ENCODE results near the gene PIGU. TPM values are rescaled to one million over a fixed set of nuclear protein-coding genes. Genes with fewer than 3 reads are reported as not detected.
A peak's percentile ranks its signal among the peaks of the same experiment; 100 is the strongest.
"Not testable (repeated sequence)": the region's sequence is repeated elsewhere in the genome, so short reads cannot be mapped to it uniquely, and the experiment has no call there.

PIGU gene, protein sequence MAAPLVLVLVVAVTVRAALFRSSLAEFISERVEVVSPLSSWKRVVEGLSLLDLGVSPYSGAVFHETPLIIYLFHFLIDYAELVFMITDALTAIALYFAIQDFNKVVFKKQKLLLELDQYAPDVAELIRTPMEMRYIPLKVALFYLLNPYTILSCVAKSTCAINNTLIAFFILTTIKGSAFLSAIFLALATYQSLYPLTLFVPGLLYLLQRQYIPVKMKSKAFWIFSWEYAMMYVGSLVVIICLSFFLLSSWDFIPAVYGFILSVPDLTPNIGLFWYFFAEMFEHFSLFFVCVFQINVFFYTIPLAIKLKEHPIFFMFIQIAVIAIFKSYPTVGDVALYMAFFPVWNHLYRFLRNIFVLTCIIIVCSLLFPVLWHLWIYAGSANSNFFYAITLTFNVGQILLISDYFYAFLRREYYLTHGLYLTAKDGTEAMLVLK
- total RNA-seq (10 to 100 TPM; 21.7 to 22.3 TPM), polyA plus RNA-seq (ENCODE audit: insufficient read length in 2 of 2) (10 to 100 TPM; 36.9 to 38.1 TPM)
- long read RNA-seq, donor 1, transcript PIGU-201 (12 exons, 1,632 nt), result major isoform, 12 of 13 reads
- long read RNA-seq, donor 1, partial matches to known transcripts, result 0 of 13 reads
- long read RNA-seq, donor 1, other reads (novel, unspliced or antisense), result 0 of 13 reads
- long read RNA-seq, donor 2, partial matches to known transcripts, result 0 of 3 reads
- long read RNA-seq, donor 2, other reads (novel, unspliced or antisense), result 0 of 3 reads
- long read RNA-seq, donor 3, partial matches to known transcripts, result 0 of 2 reads
- long read RNA-seq, donor 3, other reads (novel, unspliced or antisense), result 0 of 2 reads
- long read RNA-seq, donor 4, transcript PIGU-201 (12 exons, 1,632 nt), result major isoform, 13 of 14 reads
- long read RNA-seq, donor 4, partial matches to known transcripts, result 0 of 14 reads
- long read RNA-seq, donor 4, other reads (novel, unspliced or antisense), result 0 of 14 reads

DNA sequence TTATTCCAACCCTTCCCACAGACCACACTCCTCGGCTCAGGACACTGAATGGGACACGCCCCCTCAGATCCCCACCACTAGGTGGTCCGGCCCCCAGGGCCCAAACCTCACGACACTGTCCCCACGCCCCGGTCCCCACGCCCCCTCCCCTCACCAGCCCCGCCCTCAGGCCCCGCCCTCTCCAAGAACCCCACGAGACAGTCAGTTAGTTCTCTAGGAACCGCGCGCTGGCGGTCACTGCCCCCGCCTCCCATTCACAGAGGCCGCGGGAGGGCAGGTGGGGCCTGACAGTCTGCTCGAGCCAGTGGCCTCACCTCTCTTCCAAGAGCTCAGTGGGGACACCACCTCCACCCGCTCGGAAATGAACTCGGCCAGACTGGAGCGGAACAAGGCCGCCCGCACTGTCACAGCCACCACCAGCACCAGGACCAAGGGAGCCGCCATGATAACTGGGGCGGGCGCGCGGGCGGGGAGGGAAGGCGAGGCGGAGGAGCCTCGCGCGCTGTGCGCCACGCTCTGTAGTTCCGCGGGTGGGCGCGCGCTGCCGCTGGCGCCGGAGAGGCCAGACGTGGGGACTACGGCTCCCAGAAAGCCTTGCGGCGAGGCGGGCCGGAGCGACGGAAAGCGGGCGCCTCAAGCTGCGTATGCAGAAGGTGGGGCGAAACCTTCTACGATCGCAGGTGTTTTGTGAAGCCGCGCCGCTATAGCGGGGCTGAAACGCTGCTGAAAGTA lies at the start of gene PIGU:
PIGU (minus strand) TSS at position 451 of the 732 bp plus-strand sequence; CDS start at position 444, 7 bp downstream.
- DNase-seq (ENCODE audit: low read depth in 4 of 6, low spot score in 6 of 6), result peak; percentile 82 to 98 (median 94)
- peak within 1 kb of the TSS; percentile 79 for H3K27ac ChIP-seq (ENCODE audit: low read depth, low read length)
- WGBS (ENCODE audit: insufficient coverage), result under 1% methylated on average over 61 of the region's 64 CpGs
- no peaks in the 10 kb centered on the region for H3K36me3 ChIP-seq (ENCODE audit: control insufficient read depth, insufficient read depth, low read length)
- no peaks in the 10 kb centered on the region for H3K9me3 ChIP-seq (ENCODE audit: control insufficient read depth, insufficient read depth, low read length)
- H3K4me3 ChIP-seq (ENCODE audit: low read depth, low read length), result peak within 1 kb of the TSS; percentile 74
- H3K4me1 ChIP-seq (ENCODE audit: control insufficient read depth, insufficient read depth, low read length), result peaks cover 7% of the 10 kb centered on the region
- no peaks in the 10 kb centered on the region for H3K27me3 ChIP-seq (ENCODE audit: control insufficient read depth, insufficient read depth, low read length)

DNA sequence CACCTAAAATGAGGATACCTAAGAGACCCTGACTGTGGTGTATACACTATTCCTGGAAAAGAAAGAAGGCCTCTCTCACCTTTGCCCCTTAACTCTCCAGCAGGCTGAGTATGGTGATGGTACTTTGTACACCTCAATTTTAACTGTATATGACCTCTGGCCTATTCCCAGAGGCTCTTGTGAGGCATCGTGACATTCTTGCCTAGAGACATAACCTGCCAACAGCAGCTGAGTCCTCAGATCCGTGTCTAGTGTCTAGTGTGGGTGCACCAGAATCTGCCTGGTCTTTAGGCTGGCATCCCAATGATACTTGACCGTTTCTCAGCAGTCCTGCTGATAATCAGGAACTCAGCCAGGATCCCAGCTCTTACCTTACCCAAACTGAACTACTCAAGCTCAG lies 47.3 kb upstream of the PIGU start:
- no peak for DNase-seq (ENCODE audit: low read depth in 4 of 6, low spot score in 6 of 6)
- 100% methylated on average over 2 of the region's 3 CpGs for WGBS (ENCODE audit: insufficient coverage)
- Histone ChIP-seq H3K4me1 (ENCODE audit: control insufficient read depth, insufficient read depth, low read length) (no peaks in the 10 kb centered on the region), H3K4me3 (ENCODE audit: low read depth, low read length) (no peak overlapping the region), H3K9me3 (ENCODE audit: control insufficient read depth, insufficient read depth, low read length) (no peaks in the 10 kb centered on the region), H3K27ac (ENCODE audit: low read depth, low read length) (no peak overlapping the region), H3K27me3 (ENCODE audit: control insufficient read depth, insufficient read depth, low read length) (no peaks in the 10 kb centered on the region), H3K36me3 (ENCODE audit: control insufficient read depth, insufficient read depth, low read length) (peaks cover 34% of the 10 kb centered on the region)

DNA sequence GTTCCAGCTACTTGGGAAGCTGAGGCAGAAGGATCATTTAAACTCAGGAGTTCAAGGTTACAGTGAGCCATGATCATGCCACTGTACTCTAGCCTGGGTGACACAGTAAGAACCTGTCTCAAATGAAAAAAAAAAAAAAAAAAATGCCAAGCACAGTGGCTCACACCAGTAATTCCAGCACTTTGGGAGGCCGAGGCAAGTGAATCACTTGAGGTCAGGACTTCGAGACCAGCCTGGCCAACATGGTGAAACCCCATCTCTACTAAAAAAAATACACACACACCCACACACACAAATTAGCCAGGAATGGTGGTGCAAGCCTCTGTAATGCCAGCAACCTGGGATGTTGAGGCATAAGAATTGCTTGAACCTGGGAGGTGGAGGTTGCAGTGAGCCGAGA lies 45.7 kb upstream of the PIGU start:
- not testable (repeated sequence) for H3K9me3 ChIP-seq (ENCODE audit: control insufficient read depth, insufficient read depth, low read length); DNase-seq (ENCODE audit: low read depth in 4 of 6, low spot score in 6 of 6); H3K4me1 ChIP-seq (ENCODE audit: control insufficient read depth, insufficient read depth, low read length); H3K4me3 ChIP-seq (ENCODE audit: low read depth, low read length); H3K27me3 ChIP-seq (ENCODE audit: control insufficient read depth, insufficient read depth, low read length); H3K27ac ChIP-seq (ENCODE audit: low read depth, low read length)
- 100% methylated on average over 1 of the region's 3 CpGs for WGBS (ENCODE audit: insufficient coverage)
- H3K36me3 ChIP-seq (ENCODE audit: control insufficient read depth, insufficient read depth, low read length), result peaks cover 30% of the 10 kb centered on the region

DNA sequence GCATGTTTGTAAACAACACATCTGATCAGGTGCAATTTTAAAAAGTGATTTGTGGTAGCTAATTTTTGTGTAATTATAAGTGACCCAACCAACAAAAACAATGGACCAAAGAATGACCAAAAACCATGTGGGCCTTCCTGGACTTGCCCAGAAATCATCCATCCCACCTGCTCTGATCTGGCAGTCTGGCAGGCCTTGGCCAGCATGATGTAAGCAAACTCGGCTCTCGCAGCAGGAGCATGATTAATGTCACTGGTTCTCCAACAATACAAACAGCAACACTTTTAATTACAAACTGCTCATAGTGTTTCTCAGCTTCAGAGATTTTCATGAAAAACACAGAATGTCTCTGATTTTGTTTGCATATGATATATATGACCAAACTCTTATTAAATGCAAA lies 43.4 kb upstream of the PIGU start:
- Histone ChIP-seq H3K4me1 (ENCODE audit: control insufficient read depth, insufficient read depth, low read length) (no peaks in the 10 kb centered on the region), H3K27me3 (ENCODE audit: control insufficient read depth, insufficient read depth, low read length) (no peaks in the 10 kb centered on the region), H3K9me3 (ENCODE audit: control insufficient read depth, insufficient read depth, low read length) (no peaks in the 10 kb centered on the region), H3K27ac (ENCODE audit: low read depth, low read length) (no peak overlapping the region), H3K36me3 (ENCODE audit: control insufficient read depth, insufficient read depth, low read length) (peaks cover 34% of the 10 kb centered on the region), H3K4me3 (ENCODE audit: low read depth, low read length) (no peak overlapping the region)
- WGBS (ENCODE audit: insufficient coverage), result 44% methylated on average over 2 of the region's 2 CpGs
- no peak for DNase-seq (ENCODE audit: low read depth in 4 of 6, low spot score in 6 of 6)

DNA sequence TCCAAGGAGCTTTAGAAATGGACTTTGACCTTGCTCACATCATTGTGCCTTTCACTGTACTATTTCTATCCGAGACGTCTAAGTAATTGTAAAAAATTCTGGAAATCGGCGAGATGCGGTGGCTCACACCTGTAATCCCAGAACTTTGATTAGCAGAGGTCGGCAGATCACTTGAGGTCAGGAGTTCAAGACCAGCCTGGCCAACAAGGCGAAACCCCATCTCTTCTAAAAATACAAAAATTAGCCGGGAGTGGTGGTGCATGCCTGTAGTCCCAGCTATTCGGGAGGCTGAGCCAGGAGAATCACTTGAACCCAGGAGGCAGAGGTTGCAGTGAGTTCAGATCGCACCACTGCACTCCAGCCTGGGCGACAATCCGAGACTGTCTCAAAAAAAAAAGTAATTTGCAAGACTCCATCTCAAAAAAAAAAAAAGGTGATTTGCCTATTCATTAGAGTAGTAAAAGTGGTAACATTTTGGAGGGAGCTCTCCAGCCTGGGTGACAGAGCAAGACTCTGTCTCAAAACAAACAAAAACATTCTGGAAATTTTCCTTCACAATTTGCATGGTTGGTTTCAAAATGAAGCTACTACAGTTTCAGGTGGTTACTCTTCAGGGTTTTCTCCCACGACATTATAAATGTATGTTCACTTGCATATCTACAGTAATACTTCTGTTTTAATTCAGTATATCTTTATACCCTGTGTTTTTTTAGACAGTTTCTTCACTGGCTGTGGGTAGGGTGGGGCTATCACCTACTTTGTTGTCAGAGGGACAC lies 42.5 kb upstream of the PIGU start:
- WGBS (ENCODE audit: insufficient coverage), result 95% methylated on average over 4 of the region's 13 CpGs
- H3K4me1 ChIP-seq (ENCODE audit: control insufficient read depth, insufficient read depth, low read length); H3K27me3 ChIP-seq (ENCODE audit: control insufficient read depth, insufficient read depth, low read length); H3K9me3 ChIP-seq (ENCODE audit: control insufficient read depth, insufficient read depth, low read length); H3K27ac ChIP-seq (ENCODE audit: low read depth, low read length); H3K4me3 ChIP-seq (ENCODE audit: low read depth, low read length); DNase-seq (ENCODE audit: low read depth in 4 of 6, low spot score in 6 of 6): not testable (repeated sequence)
- peaks cover 27% of the 10 kb centered on the region for H3K36me3 ChIP-seq (ENCODE audit: control insufficient read depth, insufficient read depth, low read length)

DNA sequence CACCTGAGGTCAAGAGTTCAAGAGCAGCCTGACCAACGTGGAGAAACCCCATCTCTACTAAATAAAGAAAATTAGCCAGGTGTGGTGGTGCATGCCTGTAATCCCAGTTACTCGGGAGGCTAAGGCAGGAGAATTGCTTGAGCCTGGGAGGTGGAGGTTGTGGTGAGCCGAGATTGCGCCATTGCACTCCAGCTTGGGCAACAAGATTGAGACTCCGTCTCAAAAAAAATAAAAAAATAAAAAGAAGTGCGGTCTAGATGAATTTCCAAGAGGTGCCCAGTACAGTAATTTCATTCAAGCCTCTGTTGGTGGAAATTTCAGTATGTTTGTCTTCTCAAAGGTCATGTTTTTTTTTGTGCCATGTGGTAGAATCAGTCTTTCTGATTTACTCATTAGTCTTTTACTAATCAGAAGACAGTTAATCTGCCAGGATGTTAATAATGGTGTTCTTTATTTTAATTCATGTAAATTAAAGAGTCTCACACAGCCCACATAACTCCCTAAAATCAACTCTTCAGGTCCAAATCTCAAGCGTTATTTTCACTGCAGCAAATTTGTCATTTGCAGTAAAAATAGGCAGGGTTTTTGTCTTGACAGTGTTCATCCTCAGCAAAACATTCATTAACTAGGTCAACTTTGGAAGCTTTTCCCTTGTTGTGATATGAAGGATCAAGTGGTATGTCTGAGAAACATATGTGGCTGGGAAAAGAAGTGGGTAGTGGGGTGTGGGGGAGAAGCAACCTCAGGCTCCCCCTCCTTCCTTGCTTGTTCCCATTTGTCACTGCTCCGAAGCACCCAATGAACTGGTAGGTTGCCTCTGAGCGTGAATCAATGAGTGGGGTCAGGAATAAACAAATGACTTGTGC lies 40.6 kb upstream of the PIGU start:
- no peaks in the 10 kb centered on the region for H3K9me3 ChIP-seq (ENCODE audit: control insufficient read depth, insufficient read depth, low read length)
- WGBS (ENCODE audit: insufficient coverage), result no CpG with 5 or more reads among the region's 9 CpGs
- no peaks in the 10 kb centered on the region for H3K4me1 ChIP-seq (ENCODE audit: control insufficient read depth, insufficient read depth, low read length)
- peaks cover 26% of the 10 kb centered on the region for H3K36me3 ChIP-seq (ENCODE audit: control insufficient read depth, insufficient read depth, low read length)
- no peak for DNase-seq (ENCODE audit: low read depth in 4 of 6, low spot score in 6 of 6)
- H3K27me3 ChIP-seq (ENCODE audit: control insufficient read depth, insufficient read depth, low read length), result no peaks in the 10 kb centered on the region
- H3K27ac ChIP-seq (ENCODE audit: low read depth, low read length), result no peak overlapping the region
- H3K4me3 ChIP-seq (ENCODE audit: low read depth, low read length), result no peak overlapping the region

DNA sequence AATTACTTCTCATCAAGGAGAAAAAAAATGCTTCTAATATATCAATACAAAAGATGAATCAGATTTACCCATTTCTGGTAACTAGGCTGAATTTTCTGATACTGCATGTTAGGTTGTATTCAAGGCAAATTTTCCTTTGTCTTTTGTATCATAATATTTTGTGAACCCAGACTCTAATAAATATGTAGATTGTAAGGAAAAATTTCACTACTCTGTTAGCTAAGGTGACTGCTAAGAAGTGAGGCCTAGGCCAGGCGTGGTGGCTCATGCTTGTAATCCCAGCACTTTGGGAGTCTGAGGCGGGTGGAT lies 40.0 kb upstream of the PIGU start:
- H3K27me3 ChIP-seq (ENCODE audit: control insufficient read depth, insufficient read depth, low read length), result no peaks in the 10 kb centered on the region
- H3K4me1 ChIP-seq (ENCODE audit: control insufficient read depth, insufficient read depth, low read length), result no peaks in the 10 kb centered on the region
- no peak overlapping the region for H3K27ac ChIP-seq (ENCODE audit: low read depth, low read length)
- DNase-seq (ENCODE audit: low read depth in 4 of 6, low spot score in 6 of 6), result no peak
- H3K4me3 ChIP-seq (ENCODE audit: low read depth, low read length), result no peak overlapping the region
- WGBS (ENCODE audit: insufficient coverage), result no CpG with 5 or more reads among the region's 2 CpGs
- H3K9me3 ChIP-seq (ENCODE audit: control insufficient read depth, insufficient read depth, low read length), result no peaks in the 10 kb centered on the region
- peaks cover 27% of the 10 kb centered on the region for H3K36me3 ChIP-seq (ENCODE audit: control insufficient read depth, insufficient read depth, low read length)

DNA sequence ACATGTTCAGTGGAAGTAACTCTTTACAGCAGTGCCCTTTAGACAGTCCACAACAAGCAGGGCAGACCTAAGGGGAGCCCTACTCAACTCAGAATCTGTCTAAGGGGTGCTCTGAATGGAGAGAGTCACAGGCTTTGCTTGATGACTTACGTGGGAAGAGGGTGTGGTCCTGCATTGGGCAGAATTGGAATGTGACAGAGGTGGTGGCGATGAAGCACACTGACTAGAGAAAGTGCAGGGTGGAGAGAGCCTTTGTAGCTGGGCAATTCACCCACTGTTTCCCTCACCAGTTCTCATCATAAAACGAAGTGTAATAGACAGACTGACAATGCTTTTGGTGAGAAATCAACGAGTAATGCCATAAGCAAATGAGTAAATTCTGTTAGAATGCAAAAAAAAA lies 38.5 kb upstream of the PIGU start:
- Histone ChIP-seq H3K27ac (ENCODE audit: low read depth, low read length) (no peak overlapping the region), H3K27me3 (ENCODE audit: control insufficient read depth, insufficient read depth, low read length) (no peaks in the 10 kb centered on the region), H3K9me3 (ENCODE audit: control insufficient read depth, insufficient read depth, low read length) (no peaks in the 10 kb centered on the region), H3K4me1 (ENCODE audit: control insufficient read depth, insufficient read depth, low read length) (peaks cover 5% of the 10 kb centered on the region), H3K4me3 (ENCODE audit: low read depth, low read length) (no peak overlapping the region), H3K36me3 (ENCODE audit: control insufficient read depth, insufficient read depth, low read length) (peaks cover 36% of the 10 kb centered on the region)
- WGBS (ENCODE audit: insufficient coverage), result 100% methylated on average over 2 of the region's 4 CpGs
- DNase-seq (ENCODE audit: low read depth in 4 of 6, low spot score in 6 of 6), result no peak

Data from spinal cord (tissue), 10 donors.